ENCODE measurements around the gene GP2. TPM values are rescaled to one million over a fixed set of nuclear protein-coding genes. Genes with fewer than 3 reads are reported as not detected.

GP2 gene
- total RNA-seq, 1 experiment from 2014 or later, result not detected

Other genes with a start within 250 kb of the GP2 start
- not detected in 2 replicates for gene UMOD, start 25.2 kb upstream of the GP2 start, total RNA-seq (2014; rRNA removed; shearing (Covaris generic))
- 0.18 TPM in 1 of 2 replicates, not detected in the other for gene PDILT, start 77.2 kb upstream of the GP2 start, total RNA-seq (2014; rRNA removed; shearing (Covaris generic))
- 0.91 and 3.2 TPM in 2 replicates for gene ACSM5, start 82.0 kb upstream of the GP2 start, total RNA-seq (2014; rRNA removed; shearing (Covaris generic))
- not detected in 2 replicates for gene ACSM2A, start 124.0 kb upstream of the GP2 start, total RNA-seq (2014; rRNA removed; shearing (Covaris generic))
- gene ACSM2B, start 248.9 kb upstream of the GP2 start, total RNA-seq (2014; rRNA removed; shearing (Covaris generic)), result not detected in 2 replicates